ENCODE data around the gene PPP2R3B.

PPP2R3B gene

DNA sequence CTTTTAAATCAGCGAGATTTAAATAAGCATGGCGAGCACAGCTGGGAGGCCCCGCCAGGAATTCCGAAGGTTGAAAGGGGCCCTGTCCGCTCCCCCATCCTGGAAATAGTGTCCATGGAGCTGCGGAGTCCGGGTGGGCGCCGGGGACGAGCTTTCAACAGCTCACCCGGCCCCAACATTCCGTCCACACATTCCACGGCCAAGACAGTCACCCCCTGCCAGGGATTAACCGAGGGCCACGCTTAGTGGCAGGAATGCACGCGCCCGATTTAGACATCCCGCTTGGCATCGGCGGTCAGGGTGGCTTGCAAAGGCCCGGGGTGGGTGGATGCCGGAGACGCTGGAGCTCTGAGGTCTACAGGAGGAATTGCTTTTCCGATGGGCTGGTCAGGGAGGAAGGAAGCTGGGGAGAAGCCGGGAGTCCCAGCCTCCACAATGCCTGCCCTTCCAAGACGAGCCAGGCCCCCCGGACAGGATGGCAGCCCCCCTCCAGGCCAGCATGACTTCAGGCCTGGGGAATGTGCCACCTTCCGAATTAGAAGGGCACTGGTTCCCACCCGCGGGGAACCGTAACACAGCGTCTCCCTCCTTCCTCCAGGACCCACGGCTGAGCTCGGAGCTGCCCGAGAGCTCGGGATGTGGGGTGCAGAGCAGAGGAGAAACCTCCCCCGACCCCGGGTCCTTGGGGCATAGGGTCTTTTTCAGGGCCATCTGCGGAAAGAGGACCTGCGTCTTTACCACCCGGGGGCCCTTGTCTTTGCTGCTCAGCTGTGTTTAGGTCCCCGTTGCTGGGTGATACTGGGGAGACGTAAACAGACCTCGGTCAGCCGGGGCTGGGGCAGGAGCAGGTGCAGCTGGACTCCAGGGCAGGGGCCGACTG lies 26.9 kb upstream of the PPP2R3B start:
- TF ChIP-seq POLR2AphosphoS5 (IDR thresholded peaks at IDR 0.05; ENCODE audit: low read depth, low read length) (no peak), SIN3A (IDR thresholded peaks at IDR 0.05; ENCODE audit: borderline replicate concordance, insufficient read depth, low read length) (no peak)

DNA sequence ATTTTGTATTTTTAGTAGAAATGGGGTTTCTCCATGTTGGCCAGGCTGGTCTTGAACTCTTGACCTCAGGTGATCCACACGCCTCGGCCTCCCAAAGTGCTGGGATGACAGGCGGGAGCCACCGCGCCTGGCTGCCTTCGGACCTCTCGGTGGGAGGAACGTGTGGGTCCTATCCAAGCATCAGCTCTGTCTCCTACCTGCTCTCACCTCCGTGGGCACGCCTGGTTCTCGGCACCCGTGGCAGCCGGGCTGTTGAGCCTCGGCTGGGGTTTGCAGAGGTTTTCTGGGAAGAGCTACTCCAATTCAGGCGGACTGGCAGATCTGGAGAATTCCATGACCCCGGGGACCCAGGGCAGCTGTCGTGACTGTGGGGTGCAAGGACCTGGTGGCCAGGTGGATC lies 23.6 kb upstream of the PPP2R3B start:
- TF ChIP-seq FOXP2 (optimal IDR thresholded peaks at IDR 0.05; ENCODE audit: borderline replicate concordance, extremely low read depth, extremely low read length, insufficient read depth), result no peak
- no peak for TF ChIP-seq SIN3A (IDR thresholded peaks at IDR 0.05; ENCODE audit: borderline replicate concordance, insufficient read depth, low read length)
- no peak for TF ChIP-seq TAF1 (IDR thresholded peaks at IDR 0.05; ENCODE audit: borderline replicate concordance, insufficient read depth, low read length)
- TF ChIP-seq REST (IDR thresholded peaks at IDR 0.05; ENCODE audit: insufficient read depth in 1 of 2, low read depth in 2 of 2, low read length in 2 of 2), result no peak

GRCh38 chrX:405149-405548 lies 18.4 kb upstream of the PPP2R3B start:
- TF ChIP-seq FOXP2 (optimal IDR thresholded peaks at IDR 0.05; ENCODE audit: borderline replicate concordance, extremely low read depth, extremely low read length, insufficient read depth), result no peak
- TF ChIP-seq TAF1 (IDR thresholded peaks at IDR 0.05; ENCODE audit: borderline replicate concordance, insufficient read depth, low read length), result no peak

- TF ChIP-seq SIN3A (IDR thresholded peaks at IDR 0.05; ENCODE audit: borderline replicate concordance, insufficient read depth, low read length), result no peak
- TF ChIP-seq REST (IDR thresholded peaks at IDR 0.05; ENCODE audit: insufficient read depth in 1 of 2, low read depth in 2 of 2, low read length in 2 of 2), result no peak
- no peak for TF ChIP-seq TAF1 (IDR thresholded peaks at IDR 0.05; ENCODE audit: borderline replicate concordance, insufficient read depth, low read length)
- no peak for TF ChIP-seq POLR2AphosphoS5 (IDR thresholded peaks at IDR 0.05; ENCODE audit: low read depth, low read length)
- no peak for TF ChIP-seq FOXP2 (optimal IDR thresholded peaks at IDR 0.05; ENCODE audit: borderline replicate concordance, extremely low read depth, extremely low read length, insufficient read depth)
Measured at GRCh38 chrX:404656-405055, 17.9 kb upstream of the PPP2R3B start.

GRCh38 chrX:402857-403256 lies 16.1 kb upstream of the PPP2R3B start:
- TF ChIP-seq POLR2AphosphoS5 (IDR thresholded peaks at IDR 0.05; ENCODE audit: low read depth, low read length) (no peak), FOXP2 (optimal IDR thresholded peaks at IDR 0.05; ENCODE audit: borderline replicate concordance, extremely low read depth, extremely low read length, insufficient read depth) (no peak), TAF1 (IDR thresholded peaks at IDR 0.05; ENCODE audit: borderline replicate concordance, insufficient read depth, low read length) (no peak), SIN3A (IDR thresholded peaks at IDR 0.05; ENCODE audit: borderline replicate concordance, insufficient read depth, low read length) (no peak), REST (IDR thresholded peaks at IDR 0.05; ENCODE audit: insufficient read depth in 1 of 2, low read depth in 2 of 2, low read length in 2 of 2) (no peak)

DNA sequence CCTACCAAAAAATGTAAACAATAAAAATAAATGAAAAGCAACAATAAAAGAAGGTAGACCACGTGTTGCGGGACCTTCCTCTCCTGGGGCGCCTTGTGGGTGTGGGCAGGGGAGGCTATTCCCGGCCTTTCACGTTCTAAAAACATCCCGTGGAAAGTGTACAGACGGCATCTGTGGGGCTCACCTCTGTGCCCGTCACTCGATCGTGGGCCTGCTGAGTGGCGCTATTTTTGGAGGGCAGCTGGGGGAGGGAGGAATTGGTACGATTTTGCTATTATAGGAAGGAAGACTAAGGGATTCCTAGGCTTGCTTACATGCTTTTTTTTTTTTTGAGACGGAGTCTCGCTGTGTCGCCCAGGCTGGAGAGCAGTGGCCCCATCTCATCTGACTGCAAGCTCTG lies 13.6 kb upstream of the PPP2R3B start:
- TF ChIP-seq SIN3A (IDR thresholded peaks at IDR 0.05; ENCODE audit: borderline replicate concordance, insufficient read depth, low read length) (no peak), POLR2AphosphoS5 (IDR thresholded peaks at IDR 0.05; ENCODE audit: low read depth, low read length) (no peak), FOXP2 (optimal IDR thresholded peaks at IDR 0.05; ENCODE audit: borderline replicate concordance, extremely low read depth, extremely low read length, insufficient read depth) (no peak), REST (IDR thresholded peaks at IDR 0.05; ENCODE audit: insufficient read depth in 1 of 2, low read depth in 2 of 2, low read length in 2 of 2) (no peak), TAF1 (IDR thresholded peaks at IDR 0.05; ENCODE audit: borderline replicate concordance, insufficient read depth, low read length) (no peak)
